Keratinocyte (primary cell): ENCODE data around the gene ZNF497. TPM values are rescaled to one million over a fixed set of nuclear protein-coding genes. Genes with fewer than 3 reads are reported as not detected.

Experiments used
- DNase-seq: peaks from one replicate; pipeline ENCODE4 v3.0.0-alpha.2; 2011; ENCODE audit warnings: low read depth, missing footprints, low spot score
- FAIRE-seq: peaks from 2 replicates; lab custom pipeline; 2011; peaks lifted over from hg19 to GRCh38; lab: Jason Lieb, UNC
- H2AFZ ChIP-seq: 2 replicates; pipeline ENCODE4 v1.6.0; 2012; ENCODE audit warnings: low read length, control low read depth, inconsistent platforms; ENCODE audit not compliant: control insufficient read depth
- H3K27ac ChIP-seq: 2 replicates; pipeline ENCODE4 v1.5.1; 2011; ENCODE audit warnings: low read length; ENCODE audit not compliant: control insufficient read depth, insufficient read depth
- H3K27me3 ChIP-seq: 3 replicates; pipeline ENCODE4 v1.6.0; 2011; ENCODE audit warnings: low read length; ENCODE audit not compliant: control insufficient read depth, insufficient read depth; ENCODE audit errors: extremely low read depth
- H3K36me3 ChIP-seq, 2 experiments: 2 replicates in 1 of 2; 3 replicates in 1 of 2; pipeline ENCODE4 v1.5.1; 2011; ENCODE audit warnings: low read length in 2 of 2, mild to moderate bottlenecking in 1 of 2; ENCODE audit not compliant: control insufficient read depth in 2 of 2, insufficient read depth in 2 of 2; ENCODE audit errors: extremely low read depth in 1 of 2
- H3K4me1 ChIP-seq: 3 replicates; pipeline ENCODE4 v1.5.1; 2011; ENCODE audit warnings: low read length; ENCODE audit not compliant: control insufficient read depth, insufficient read depth; ENCODE audit errors: extremely low read depth
- H3K4me2 ChIP-seq: 3 replicates; pipeline ENCODE4 v1.6.0; 2011; ENCODE audit warnings: low read depth, low read length; ENCODE audit not compliant: control insufficient read depth, insufficient read depth; ENCODE audit errors: extremely low read depth
- H3K4me3 ChIP-seq, 3 experiments: fragments of 200-600 bp in 1 of 3; sonication (generic) in 1 of 3; 2 replicates in 2 of 3; 3 replicates in 1 of 3; pipeline ENCODE4 v1.5.1; 2011 to 2016; ENCODE audit warnings: low read length in 3 of 3, mild to moderate bottlenecking in 3 of 3, control low read depth in 2 of 3, inconsistent platforms in 1 of 3, low read depth in 1 of 3, mixed read lengths in 1 of 3, mixed run types in 1 of 3, moderate library complexity in 1 of 3; ENCODE audit not compliant: control insufficient read depth in 2 of 3, insufficient read depth in 2 of 3; ENCODE audit errors: extremely low read depth in 1 of 3
- H3K79me2 ChIP-seq: 2 replicates; pipeline ENCODE4 v1.6.0; 2012; ENCODE audit warnings: low read length; ENCODE audit not compliant: control insufficient read depth, insufficient read depth
- H3K9ac ChIP-seq: 3 replicates; pipeline ENCODE4 v1.6.0; 2011; ENCODE audit warnings: low read length; ENCODE audit not compliant: control insufficient read depth, insufficient read depth; ENCODE audit errors: extremely low read depth
- H3K9me1 ChIP-seq: 3 replicates; pipeline ENCODE4 v1.6.0; 2011; ENCODE audit warnings: low read length; ENCODE audit not compliant: control insufficient read depth, insufficient read depth; ENCODE audit errors: extremely low read depth
- H3K9me3 ChIP-seq: 2 replicates; pipeline ENCODE4 v1.5.1; 2012; ENCODE audit warnings: low read depth, low read length; ENCODE audit not compliant: control insufficient read depth
- H4K20me1 ChIP-seq: 3 replicates; pipeline ENCODE4 v1.6.0; 2011; ENCODE audit warnings: low read length; ENCODE audit not compliant: control insufficient read depth, insufficient read depth; ENCODE audit errors: extremely low read depth
- CTCF ChIP-seq, 3 experiments: IDR thresholded peaks in 1 of 3; conservative IDR thresholded peaks in 1 of 3; optimal IDR thresholded peaks in 1 of 3; 2 replicates in 2 of 3; 3 replicates in 1 of 3; pipeline versions ENCODE3 to v1.5.1; 2011; ENCODE audit warnings: low read length in 3 of 3, mild to moderate bottlenecking in 3 of 3, moderate library complexity in 2 of 3, control low read depth in 1 of 3, inconsistent platforms in 1 of 3; ENCODE audit not compliant: insufficient read depth in 2 of 3; ENCODE audit errors: extremely low read depth in 1 of 3
- EZH2 ChIP-seq: IDR thresholded peaks from one replicate; pipeline ENCODE4 v1.6.1; 2012; ENCODE audit warnings: inconsistent platforms, mild to moderate bottlenecking, low read length, moderate library complexity
- dilution Hi-C: fragments of 300-500 bp; cut with MboI; formaldehyde crosslinking; loops from one replicate; pipeline ENCODE4 v1.7.0; 2020; ENCODE audit warnings: low sequenced_read_pairs; ENCODE audit not compliant: extremely low pct_ligation_motif_present
- polyA minus RNA-seq, 3 experiments: library from RNA; depleted of rRNA, polyadenylated mRNA; stranded (reverse); fragments of >200 nt; gene quantifications; 1 replicate in 1 of 3; 2 replicates in 1 of 3; 3 replicates in 1 of 3; pipeline ENCODE4 v1.2.3, GENCODE V29; 2011
- polyA plus RNA-seq, 5 experiments: library from polyadenylated mRNA; depleted of rRNA in 3 of 5; stranded (reverse) in 3 of 5; stranded (forward) in 1 of 5; unstranded in 1 of 5; fragments of >200 nt; gene quantifications; 1 replicate in 1 of 5; 2 replicates in 3 of 5; 3 replicates in 1 of 5; pipeline versions ENCODE4 v1.2.1 to v1.2.3, GENCODE V29; 2011 to 2012; ENCODE audit warnings: missing spikeins in 2 of 5, low read depth in 1 of 5, low replicate concordance in 1 of 5

Gene ZNF497
- polyA plus RNA-seq (0.29 to 0.72 TPM (median 0.32 TPM) in 3 replicates), polyA minus RNA-seq (0.29 to 0.69 TPM (median 0.30 TPM) in 3 replicates)
- polyA plus RNA-seq (2011; ENCODE audit: low read depth), result not detected
- polyA plus RNA-seq (2011; cell fraction: cytosol; rRNA removed), result 0.13 and 0.23 TPM in 2 replicates
- polyA plus RNA-seq (2011; cell fraction: nucleus; rRNA removed), result 0.97 and 1.5 TPM in 2 replicates
- 0.44 and 0.68 TPM in 2 replicates for polyA plus RNA-seq (2012; ENCODE audit: low replicate concordance)
- polyA minus RNA-seq (2011; cell fraction: cytosol; rRNA and poly(A)+ RNA removed), result not detected
- 0.84 and 0.93 TPM in 2 replicates for polyA minus RNA-seq (2011; cell fraction: nucleus; rRNA and poly(A)+ RNA removed)

DNA sequence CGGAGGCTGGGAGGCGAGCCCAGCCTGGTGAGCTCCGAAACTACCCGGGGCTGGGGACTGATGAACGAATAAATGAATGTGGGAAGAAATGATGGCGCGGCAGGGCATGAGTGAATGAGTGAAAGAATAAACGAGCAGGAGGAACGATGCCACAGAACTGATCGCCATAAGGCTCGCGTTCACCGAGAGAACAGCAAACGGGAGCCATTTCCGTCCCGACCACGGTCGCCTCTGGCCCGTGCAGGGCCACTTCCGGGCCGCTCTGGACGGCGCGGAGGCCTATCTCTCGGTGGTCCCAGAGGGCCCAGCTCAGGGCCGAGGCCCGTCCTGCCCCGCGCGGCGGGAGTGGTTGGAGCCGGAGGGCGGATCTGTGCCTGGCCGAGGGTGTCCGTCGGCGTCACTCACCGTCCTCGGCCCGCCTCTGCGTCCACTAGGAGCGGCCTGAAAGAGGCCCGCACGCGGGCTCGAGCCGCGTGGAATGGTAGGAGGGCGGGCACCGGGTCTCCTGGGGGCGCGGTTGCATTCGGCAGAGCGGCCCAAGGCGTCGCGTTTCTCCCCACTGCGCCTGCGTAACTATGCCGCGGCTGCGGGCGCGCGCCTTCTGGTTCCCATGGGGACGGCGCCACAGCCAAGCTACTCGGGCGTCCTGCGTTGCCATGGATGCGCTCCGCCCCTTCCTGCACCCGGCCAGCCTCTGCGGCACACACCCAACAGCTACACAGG is at the start of gene ZNF497:
Gene ZNF497 (minus strand): TSS at position 480 of the 723 bp plus-strand sequence. CDS start 5,116 bp downstream, outside the sequence.
- Histone ChIP-seq H3K79me2 (no peaks in the 10 kb centered on the region), H4K20me1 (no peaks in the 10 kb centered on the region), H3K9ac (peak within 1 kb of the TSS; percentile 92), H2AFZ (peak within 1 kb of the TSS; percentile 98), H3K27ac (peak within 1 kb of the TSS; percentile 95), H3K4me2 (peak within 1 kb of the TSS; percentile 90), H3K4me1 (peaks cover 7% of the 10 kb centered on the region), H3K9me3 (no peaks in the 10 kb centered on the region), H3K4me3 (peak within 1 kb of the TSS; percentile 65 to 92 (median 81)), H3K36me3 (no peaks in the 10 kb centered on the region), H3K9me1 (no peaks in the 10 kb centered on the region), H3K27me3 (no peaks in the 10 kb centered on the region)
- DNase-seq (peak; percentile 85), FAIRE-seq (peak; percentile 82)
- dilution Hi-C loops, result no loop called here
- TF ChIP-seq EZH2 (no peak), CTCF (optimal IDR thresholded peaks at IDR 0.05 in 1 of 3, IDR thresholded peaks at IDR 0.05 in 1 of 3, conservative IDR thresholded peaks at IDR 0.05 in 1 of 3; ENCODE audit: extremely low read depth in 1 of 3, insufficient read depth in 2 of 3, low read length in 3 of 3) (peak in 1 of 3 experiments; percentile 3)

DNA sequence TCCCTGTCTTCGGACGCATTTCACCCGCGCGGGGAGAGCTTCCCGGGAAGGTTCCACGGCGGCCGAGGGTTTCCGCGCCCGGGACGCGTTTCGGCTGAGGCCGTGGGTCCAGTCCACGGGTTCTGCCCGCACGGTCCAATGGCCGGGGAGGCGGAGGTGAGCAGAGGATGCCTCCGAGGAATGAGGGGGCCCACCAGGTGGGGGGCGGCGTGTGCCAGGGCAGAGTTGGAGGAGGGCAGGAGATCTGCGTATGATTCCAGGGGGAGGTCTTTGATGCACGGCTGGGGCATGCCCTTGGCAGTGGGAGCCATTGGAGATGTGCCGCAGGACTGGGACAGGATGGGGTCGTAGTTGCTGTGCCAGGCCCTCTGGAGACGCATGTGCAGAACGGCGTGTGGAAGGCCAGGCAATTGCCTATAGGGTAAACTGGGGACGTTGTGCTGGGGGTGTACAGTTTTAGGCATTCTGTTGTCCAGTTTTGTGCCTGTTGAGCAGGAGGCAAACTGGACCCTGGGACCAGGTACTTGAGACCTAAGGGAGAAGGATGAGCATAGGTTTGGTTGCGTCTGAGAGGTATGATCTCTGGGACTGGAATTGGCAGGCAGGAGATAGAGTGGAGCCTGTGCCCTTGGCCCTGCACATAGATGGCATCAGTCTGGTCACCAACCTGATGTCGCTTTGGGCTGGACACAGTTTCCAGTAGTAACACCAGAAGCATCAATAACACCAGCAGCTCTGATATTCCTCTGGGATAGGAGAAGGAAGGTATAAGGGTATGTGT is 46.6 kb upstream of the ZNF497 start:
- TF ChIP-seq CTCF (optimal IDR thresholded peaks at IDR 0.05 in 1 of 3, IDR thresholded peaks at IDR 0.05 in 1 of 3, conservative IDR thresholded peaks at IDR 0.05 in 1 of 3; ENCODE audit: extremely low read depth in 1 of 3, insufficient read depth in 2 of 3, low read length in 3 of 3) (no peak), EZH2 (no peak)
- dilution Hi-C loops, result no loop called here
- no peak for FAIRE-seq

More for the DNA sequence above, 46.6 kb upstream of the ZNF497 start:
- Histone ChIP-seq H3K4me1 (peaks cover 21% of the 10 kb centered on the region), H2AFZ (peak overlapping the region; percentile 91), H3K9me3 (no peaks in the 10 kb centered on the region), H4K20me1 (no peaks in the 10 kb centered on the region), H3K9ac (peak overlapping the region; percentile 91), H3K9me1 (peaks cover 4% of the 10 kb centered on the region), H3K27ac (peak overlapping the region; percentile 87), H3K79me2 (peaks cover 36% of the 10 kb centered on the region), H3K4me3 (peak overlapping the region; percentile 91 to 93 (median 93)), H3K4me2 (peak overlapping the region; percentile 99), H3K36me3 (peaks cover 0 to 2% of the 10 kb centered on the region in 2 experiments), H3K27me3 (no peaks in the 10 kb centered on the region)
- DNase-seq, result no peak
